Heart left ventricle (tissue), 13 donors: ENCODE data around the gene VTI1A.

Experiments used
- CTCF ChIP-seq, 12 donors: fragments of 200-600 bp; sonication (generic) in 4 of 12; IDR thresholded peaks; one replicate each; pipeline versions ENCODE4 v1.5.0 to v1.8.0; 2018 to 2022; ENCODE audit warnings: antibody characterized with exemption in 12 of 12, mild to moderate bottlenecking in 5 of 12
- POLR2A ChIP-seq, 2 donors: fragments of 450-650 bp; IDR thresholded peaks; one replicate each; pipeline ENCODE4 v1.6.1; 2017; ENCODE audit warnings: antibody characterized with exemption in 2 of 2, mild to moderate bottlenecking in 2 of 2, moderate library complexity in 2 of 2
- donor health status: ischemic (EF 13 %, LVEDD 7.1; RV severe dilation, severe dysfunction).
- donor health status: DM: no; HTN: yes; CAD: no.
- donor health status: DM: no; HTN: no; CAD: no.
- donor health status: ischemic (EF 25% LVEDD 6.9; RV normal size, moderate dysfunction).
- donor health status: ischemic (EF 25% LVEDD 5.7; RV mildly dilated, moderate dysfunction).
- donor health status: ischemic (EF 35%, LVEDD 5.7; RV mildly dilated, moderate dysfunction).
- donor health status: nonischemic (EF 11% LVEDD 7.7; RV severe dilation, severe dysfunction).
- donor health status: DM: yes; HTN: yes; CAD: no.
- donor health status: PGD.
- donor health status: ischemic (EF 29% LVEDD 5.4; RV normal size, mild dysfunction).
- donor health status: nonischemic (EF 23%, LVEDD 6.1; RV moderate dilation, normal function).

GRCh38 chr10:112769081-112769480 lies 322.1 kb downstream of the VTI1A start:
- TF ChIP-seq CTCF (IDR thresholded peaks at IDR 0.05) = no peak
- no peak for TF ChIP-seq POLR2A (IDR thresholded peaks at IDR 0.05)
